Measurements from ENCODE around the gene ENAH. TPM values are rescaled to one million over a fixed set of nuclear protein-coding genes. Genes with fewer than 3 reads are reported as not detected.

The ENAH gene
- polyA plus RNA-seq, 1 donor = 146 TPM

DNA sequence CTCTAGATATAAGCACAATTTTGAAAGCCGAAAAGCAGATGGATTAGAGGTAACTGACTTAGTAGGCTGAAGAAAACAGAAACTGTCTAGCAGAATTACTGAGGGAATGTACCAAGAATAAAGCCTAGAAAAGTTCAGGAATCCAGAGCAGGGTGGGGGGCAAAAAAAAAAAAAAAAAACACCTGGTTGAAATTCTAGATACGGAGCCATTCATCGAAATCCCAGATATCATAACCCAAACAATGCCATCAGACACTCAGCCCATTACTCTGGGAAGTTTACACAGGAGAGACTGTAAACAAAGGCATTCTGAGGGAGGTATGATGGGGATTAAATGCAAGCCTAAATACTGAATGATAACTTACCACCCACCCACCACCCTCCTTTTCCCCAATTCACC is 45.6 kb downstream of the ENAH start:
- DNase-seq (ENCODE audit: low read depth) = no peak

DNA sequence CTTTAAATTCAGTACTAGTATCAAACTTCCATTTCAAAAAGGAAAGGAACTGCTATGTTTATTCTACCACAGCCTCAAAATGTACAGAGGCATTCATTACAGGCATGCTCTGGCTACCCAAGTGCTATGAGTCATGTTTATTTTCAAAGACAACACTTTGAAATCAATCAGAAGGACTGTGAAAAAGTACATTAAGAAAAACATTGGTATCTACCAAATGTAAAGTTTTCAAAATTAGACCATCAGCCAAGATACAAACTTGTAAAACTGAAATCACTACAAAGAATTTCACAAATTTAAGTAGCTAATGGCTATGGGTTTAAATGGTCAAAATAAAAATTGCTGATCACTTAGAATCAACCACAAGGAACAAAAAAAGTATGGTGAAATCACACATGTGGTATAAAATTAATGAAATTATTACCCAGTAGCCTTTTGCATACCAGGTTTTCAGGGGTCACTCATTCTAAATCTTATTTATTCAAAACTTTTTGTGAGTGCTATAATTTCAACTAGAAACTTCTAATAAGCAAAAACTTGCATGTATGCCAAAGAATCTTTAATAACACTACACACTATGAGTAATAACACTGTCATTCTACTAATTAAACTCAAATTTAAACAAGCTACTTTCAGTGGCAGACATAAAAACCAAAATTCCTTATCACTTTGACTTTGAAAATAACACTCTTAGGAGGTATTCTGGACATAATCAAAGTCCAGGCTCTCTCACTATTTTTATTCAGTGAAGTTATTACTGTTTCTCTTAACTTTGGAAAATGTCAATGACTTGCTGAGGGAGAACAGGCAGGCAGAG is 49.2 kb downstream of the ENAH start:
- no peak for DNase-seq (ENCODE audit: low read depth)

DNA sequence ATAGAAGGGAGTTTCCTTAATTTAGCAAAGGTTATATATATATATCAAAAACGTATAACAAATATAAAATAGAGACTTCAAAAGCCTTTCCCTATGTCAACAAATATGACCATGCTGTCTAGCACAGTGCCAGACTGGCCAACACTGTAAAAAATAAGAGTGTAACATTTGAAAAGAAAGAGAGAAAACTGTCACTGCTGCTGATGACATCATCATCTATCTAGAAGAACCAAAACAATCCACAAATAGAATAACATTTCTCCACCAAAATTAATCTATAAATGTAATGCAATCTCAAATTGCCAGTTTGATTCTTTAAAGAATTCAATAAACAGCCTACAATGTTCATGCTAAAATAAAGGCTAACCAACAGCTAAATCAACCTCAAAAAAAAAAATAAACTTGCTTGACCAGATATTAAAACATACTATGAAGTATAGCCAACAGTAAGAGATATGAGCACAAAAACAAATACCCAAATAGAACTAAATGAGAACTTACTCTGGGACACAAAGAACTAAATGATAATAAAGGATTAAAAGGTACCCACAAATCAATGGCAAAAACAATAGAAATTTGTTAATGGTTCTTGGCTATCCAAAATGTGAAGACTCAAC is 50.2 kb downstream of the ENAH start:
- no peak for DNase-seq (ENCODE audit: low read depth)

DNA sequence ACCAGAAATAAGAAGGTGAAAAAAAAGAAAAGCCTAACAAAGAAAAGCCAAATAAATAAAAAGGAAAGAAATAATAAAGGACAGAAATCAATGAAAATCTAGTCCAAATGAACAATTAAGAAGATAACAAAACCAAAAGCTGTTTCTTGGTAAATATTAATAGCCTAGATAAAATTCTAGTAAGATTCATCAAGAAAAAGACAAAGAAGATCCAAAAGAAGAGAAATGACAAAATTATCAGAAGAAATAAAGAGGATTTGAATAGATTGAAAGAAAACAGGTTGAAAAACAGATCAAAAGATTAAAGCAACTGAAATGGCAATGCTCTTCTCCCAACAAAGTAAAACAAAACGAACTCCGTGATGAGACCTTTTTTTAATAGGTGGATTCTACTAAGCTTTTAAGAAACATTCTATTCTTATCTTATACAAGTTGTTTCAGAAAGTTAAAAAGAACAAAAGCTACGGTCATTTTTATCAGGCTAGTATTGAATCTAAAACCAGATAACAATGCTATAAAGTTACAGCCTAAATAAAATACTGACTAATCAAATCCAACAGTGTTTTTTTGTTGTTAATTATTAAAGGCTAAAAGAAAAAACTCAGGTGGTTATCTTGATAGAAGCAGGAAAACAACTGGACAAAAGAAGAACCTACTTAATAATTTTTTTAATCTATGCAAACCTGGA is 50.9 kb downstream of the ENAH start:
- no peak for DNase-seq (ENCODE audit: low read depth)

DNA sequence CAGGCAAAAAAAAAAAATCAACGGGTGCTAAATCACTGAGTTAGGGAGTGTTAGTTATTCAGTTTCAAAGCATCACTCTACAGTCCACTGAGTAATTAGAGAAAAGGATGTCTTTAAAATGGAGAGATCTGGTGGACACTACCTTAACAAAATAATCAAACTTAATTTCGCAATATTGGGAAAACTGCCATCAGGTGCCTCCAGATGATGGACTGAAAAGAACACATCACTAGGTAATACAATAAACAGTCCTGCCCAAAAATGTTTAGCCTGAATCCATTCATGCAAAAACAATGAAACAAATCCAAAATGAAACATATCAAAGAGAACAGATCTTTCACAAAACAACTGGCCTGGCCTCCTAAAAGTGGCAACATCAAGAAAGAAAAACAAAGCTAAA is 54.1 kb downstream of the ENAH start:
- no peak for DNase-seq (ENCODE audit: low read depth)

DNA sequence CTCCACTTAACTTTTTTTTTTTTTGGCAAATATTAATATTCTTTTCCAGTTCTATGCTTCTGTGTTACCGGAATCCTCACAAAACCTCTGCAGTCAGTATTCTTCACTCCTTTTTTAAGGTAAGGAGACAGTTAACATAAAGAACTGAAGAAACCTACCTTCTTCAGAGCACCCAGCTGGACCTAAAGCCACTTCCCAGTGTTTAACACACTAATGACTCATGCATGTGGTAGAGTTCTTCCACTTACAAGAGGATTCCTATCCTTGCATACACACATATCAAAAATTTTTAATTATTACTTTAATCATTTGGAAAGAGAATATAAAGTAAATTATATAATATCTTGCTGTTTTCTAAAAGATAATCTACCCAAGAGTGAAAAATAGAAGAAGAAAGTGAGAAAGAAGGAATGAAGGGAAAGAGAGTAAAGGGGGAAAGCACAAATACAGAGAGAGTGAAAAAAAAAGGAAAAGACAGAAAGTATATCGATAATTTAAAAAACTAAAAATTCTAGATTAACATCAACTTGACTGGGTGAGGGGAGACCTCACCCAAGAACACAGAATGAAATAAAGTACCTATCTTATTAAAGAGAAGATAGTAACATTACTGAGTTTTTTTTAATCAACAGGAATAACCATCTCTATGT is 54.9 kb downstream of the ENAH start:
- no peak for DNase-seq (ENCODE audit: low read depth)

DNA sequence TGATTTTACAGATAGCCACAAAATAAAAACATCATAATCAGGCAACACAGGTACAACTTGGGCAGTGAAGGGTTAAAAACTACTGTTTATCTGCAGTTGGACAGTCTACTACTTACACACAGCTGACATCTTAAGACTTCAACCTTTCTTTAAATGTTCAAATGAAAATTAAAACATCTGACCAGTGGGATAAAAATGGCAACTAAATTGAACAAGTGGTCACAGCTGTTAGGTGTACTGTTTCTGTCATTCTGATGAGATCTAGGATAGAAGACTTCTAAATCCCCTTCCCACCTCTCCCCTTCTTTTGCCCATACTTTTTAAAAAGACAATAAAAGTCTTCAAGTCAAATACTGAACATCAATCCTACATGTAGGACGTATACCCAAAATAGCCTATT is 56.2 kb downstream of the ENAH start:
- no peak for DNase-seq (ENCODE audit: low read depth)

DNA sequence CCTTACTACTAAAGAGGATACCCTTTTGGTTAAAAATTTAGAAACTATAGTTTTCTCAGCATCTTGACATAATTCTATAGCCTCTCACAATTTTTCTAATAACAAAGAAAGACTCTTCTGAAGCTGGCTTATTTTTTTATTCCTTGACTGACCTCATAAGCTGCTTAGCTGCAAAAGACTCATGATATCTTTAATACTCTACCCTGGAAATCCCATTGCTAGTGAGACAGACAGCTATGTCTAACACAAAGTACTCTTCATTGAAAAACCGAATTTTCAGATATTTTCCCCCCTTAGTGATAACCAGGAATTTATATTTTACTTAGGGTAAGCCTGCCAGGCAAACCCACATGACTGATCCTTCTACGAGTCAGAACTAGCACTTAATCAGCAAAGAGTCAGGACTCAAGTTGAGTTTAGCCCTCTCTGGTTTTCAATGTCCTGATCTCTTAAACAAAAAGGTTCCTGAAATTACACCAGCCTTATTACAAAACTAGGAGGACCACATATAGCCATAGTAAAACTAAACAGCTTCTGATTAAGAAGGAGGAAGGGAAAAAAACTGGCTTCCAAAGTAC is 56.9 kb downstream of the ENAH start:
- DNase-seq (ENCODE audit: low read depth) = no peak

DNA sequence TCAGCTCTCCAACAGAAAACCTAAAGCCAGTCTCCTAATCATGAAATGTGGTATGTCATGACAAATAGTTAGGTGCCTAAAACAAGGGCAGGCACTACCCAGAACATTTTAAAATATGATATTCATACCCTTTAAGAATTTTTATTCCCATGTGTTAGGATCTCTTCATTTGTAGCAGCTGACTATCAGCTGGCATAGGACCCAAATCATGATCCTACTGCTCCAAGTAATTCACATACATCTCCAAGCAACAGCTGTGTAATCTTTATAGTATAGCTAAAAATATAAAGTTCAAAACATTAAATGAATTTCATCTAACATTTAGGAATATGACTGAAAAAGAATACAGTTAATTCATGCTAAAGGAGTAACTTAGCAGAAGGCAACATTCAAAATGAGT is 57.5 kb downstream of the ENAH start:
- DNase-seq (ENCODE audit: low read depth) = no peak

DNA sequence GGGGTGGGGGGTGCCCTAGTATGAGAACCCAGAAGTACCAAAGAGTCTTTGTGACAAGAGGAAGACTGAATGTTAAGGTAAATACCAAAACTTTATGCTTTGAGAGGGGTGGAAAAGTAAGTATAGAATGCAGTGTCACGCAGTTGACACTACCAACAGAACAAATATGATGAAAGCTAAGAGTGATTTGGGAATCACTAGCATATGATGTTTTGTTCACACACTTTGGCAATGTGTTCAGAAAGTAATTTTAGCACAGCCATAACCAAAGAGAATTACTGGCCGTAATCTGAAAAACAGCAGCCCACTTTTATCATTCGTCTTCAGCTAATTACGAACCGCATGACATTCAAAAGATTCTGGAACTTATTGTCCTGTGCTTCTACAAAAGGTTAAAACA is 59.5 kb downstream of the ENAH start:
- DNase-seq (ENCODE audit: low read depth) = no peak

DNA sequence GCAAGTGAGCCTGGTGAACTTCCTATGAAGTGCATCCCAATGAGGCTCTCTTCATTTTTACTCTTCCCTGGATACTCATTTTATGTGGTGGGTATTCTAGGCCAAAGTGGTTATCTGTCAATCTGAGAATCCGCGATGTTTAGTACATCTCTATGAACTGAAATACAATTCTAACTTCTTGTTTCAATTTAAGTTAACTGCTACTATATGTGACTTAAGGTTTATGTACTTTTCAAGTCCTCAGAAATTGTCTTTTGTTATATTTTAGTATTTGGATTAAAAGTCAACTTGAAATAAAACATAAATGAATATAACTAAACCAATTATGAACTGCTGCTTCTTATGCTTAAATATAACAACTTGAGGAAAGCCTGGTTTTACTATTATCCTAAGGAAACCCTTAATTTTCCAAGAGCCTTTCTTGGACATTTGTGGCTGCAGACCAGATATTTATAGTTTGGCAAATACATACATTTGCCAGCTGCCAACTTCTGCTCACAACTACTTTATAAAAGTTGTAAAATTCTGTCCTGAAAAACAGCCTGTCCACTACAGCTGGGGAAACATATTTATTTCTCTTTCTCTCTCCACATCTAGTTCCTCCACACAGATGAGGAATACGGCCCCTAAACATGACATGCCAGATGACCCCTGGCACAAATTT is 60.4 kb downstream of the ENAH start:
- DNase-seq (ENCODE audit: low read depth) = no peak

DNA sequence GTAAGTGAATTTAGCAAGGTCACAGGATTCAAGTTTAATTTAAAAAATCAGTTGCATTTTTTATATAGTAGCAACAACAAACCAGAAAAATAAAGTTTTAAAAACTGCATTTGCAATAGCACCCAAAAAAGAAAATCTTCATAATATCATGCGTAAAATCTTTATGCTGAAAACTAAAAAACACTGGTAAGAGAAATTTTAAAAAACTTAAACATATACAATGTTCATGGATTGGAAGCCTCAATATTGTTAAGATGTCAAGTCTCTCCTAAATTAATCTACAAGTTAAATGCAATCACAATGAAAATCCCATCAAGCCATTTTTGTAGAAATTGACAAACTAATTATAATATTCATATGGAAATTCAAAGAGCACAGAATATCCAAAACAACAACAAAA is 65.6 kb downstream of the ENAH start:
- DNase-seq (ENCODE audit: low read depth) = no peak

DNA sequence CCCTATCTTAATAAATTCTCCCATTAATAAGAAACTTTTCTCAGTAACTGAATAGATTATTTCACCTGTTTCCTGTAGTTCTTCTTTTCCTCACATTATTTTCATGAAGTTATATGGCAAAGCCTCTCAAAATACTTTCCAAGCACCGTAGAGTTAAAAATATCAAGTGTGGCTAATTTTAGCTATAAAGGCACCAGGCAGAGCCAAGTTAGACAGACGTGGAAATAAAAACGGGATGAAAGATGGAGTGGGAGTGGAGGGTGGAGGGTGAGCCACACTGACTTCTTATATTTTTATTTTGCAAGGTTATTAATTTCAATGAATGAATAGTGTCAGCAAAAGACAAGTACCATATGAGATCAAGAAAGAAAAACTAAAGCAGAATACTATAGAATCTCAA is 71.7 kb downstream of the ENAH start:
- DNase-seq (ENCODE audit: low read depth) = no peak

DNA sequence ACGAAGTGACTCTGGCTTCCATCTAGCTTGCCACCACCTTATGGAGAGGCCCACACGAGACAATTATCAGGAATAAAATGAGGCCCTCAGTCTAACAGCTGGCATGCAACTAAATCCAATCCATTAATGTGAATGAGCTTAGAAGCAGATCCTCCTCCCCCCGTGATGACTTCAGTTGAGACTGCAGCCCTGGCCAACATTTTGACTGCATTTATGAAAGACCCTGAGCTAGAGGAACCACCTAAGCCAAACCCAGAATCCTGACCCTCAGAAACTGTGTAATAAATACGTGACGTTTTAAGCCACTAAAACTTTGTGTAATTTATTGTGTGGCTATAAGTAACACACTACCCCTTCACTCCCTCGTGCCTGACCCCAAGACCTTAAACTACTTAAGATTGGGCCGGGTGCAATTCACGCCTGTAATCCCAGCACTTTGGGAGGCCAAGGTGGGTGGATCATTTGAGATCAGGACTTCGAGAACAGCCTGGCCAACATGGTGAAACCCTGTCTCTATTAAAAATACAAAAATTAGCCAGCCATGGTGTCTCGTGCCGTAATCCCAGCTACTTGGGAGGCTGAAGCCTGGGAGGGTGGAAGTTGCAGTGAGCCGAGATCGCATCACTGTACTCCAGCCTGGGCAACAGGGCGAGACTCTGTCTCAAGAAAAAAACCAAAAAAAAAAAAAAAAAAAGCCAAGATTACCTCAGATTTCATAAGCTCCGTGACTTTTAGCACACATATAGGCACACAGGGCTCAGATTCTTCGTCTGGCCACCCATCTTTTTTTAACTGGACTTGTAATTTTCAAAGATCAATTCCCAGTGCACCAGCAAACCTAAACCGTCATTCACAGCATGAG is 72.5 kb downstream of the ENAH start:
- DNase-seq (ENCODE audit: low read depth) = no peak

DNA sequence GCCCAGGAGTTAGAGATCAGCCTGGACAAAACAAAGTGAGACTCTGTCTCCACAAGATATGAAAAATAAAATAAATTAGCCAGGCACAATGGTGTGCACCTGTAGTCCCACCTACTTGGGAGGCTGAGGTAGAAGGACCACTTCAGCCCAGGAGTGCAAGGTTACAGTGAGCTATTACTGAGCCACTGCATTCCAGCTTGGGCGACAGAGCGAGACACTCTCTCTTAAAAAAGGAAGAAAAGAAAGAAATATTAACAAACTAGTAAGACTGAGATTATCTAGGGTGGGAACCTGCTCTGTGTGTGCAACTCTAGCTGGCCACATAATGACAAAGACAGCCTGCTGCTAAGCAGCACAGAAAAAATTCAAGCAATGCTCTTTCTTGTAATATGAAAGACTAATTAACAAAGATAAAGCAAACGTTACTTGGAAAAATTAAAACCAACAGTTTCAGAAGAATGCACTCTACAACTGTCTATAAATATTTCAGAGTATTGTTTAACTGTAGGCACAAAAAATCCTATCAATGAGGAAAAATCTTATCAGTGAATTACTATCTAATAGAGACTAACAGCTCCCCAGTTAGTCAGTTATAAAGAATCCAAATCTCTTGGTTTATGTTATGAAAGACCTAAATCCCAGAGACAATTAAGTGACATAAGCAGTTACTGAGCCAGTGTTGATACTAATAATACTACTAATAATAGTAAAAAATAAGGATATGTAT is 74.5 kb downstream of the ENAH start:
- no peak for DNase-seq (ENCODE audit: low read depth)

DNA sequence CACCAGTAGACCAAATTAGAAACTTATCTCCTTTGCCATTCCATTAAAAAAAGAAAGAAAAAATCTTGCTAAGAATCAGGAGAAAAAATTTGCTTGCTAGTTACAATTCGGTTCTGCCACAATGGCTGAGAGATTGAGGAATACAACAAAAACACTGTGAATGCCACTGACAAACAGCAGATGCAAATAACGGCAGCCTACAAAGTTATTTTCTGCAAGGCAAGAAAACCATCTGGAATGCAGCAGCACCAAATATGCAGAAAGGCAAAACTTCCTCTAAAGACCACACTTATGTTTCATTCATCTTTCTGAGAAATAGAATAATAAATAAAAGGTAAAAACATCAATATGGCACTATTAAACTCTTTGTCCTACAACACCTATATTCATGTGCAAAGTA is 75.7 kb downstream of the ENAH start:
- DNase-seq (ENCODE audit: low read depth) = no peak

DNA sequence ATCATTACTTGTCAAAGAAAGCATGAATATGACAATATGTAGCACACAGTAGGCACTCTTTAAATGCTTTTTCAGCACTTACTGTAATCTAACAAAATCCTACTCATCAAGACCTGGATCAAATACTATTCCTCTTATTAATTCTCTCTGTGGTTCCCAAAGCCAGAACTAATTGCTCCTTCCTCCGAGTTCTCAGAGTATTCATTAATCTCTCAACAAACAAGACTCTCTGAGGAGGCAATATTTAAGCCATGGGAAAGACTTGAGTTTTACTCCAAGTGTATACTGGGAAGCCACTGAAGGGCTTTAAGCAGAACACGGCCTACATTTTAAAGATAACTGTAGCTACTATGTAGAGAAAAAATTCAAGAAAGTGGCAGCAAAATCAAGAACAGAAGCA is 79.7 kb downstream of the ENAH start:
- DNase-seq (ENCODE audit: low read depth) = no peak

DNA sequence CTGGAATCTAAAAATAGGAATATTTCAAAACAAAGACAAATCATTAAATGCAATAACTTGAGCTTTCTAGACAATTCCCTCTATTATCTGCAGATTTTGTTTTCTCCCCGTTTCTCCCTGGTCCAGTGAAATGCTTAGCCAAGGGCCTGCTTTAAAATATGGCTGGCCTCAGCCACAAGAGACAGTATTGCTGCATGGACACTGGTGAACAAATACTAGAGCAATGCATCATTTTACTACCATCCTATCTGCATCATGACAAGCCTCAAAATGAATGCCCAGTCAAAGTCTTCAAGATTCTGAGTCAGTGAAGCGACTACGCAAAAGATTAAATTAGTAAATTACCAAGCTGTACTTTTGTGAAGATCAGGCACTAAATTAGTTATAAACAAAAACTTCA is 80.5 kb downstream of the ENAH start:
- no peak for DNase-seq (ENCODE audit: low read depth)

DNA sequence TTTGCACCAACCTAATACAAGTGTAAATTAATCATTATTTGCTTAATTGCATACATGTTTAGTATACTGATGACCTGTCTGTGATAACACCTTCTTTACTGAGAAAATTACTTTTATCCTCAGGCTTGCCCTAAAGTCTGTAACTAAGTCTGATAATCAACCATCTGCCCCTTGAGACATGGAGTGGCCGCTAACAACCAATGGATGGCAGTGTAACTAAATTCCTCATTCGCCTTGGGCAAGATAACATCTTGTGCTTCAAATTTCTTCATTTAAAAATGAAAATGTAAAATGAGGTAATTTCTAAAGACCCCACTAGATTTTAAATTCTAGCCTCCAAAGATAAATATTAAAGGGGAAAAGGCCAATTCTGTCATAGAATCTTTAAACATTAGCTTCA is 85.1 kb downstream of the ENAH start:
- no peak for DNase-seq (ENCODE audit: low read depth)

DNA sequence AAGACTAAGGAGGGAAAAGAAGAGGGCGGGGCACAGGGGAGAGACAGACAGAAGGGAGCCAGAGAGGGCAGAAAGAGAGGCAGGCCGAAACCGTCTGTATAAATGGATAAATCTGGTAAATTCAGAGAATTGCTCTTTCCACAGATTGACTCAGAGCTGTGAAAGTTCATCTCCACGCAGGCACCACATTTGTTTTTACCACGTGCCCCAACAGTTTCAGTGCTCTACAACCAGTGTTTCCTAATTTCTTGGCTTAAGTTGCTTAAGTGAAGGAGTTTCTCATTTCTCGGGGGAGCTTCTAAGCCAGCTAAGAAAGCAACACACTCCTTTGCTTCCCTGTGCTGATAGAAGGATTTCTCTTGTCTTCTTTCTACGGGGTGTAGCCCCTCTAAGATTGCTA is 87.1 kb downstream of the ENAH start:
- peak; percentile 32 for DNase-seq (ENCODE audit: low read depth)
